ENCODE data around the gene COPS4.
"Not testable (repeated sequence)": the region's sequence is repeated elsewhere in the genome, so short reads cannot be mapped to it uniquely, and the experiment has no call there.

Gene COPS4

GRCh38 chr4:83034630-83035494 is at the start of gene COPS4:
Gene COPS4 (plus strand): TSS chr4:83035183. CDS start chr4:83035225, 42 bp downstream.
- peak; percentile 82 to 97 for DNase-seq

GRCh38 chr4:82987519-82987918 is 47.5 kb upstream of the COPS4 start:
- DNase-seq: not testable (repeated sequence)

- DNase-seq: no peak
Measured at GRCh38 chr4:82988323-82988832, 46.6 kb upstream of the COPS4 start.

- DNase-seq: no peak
Measured at GRCh38 chr4:82989575-82990429, 45.2 kb upstream of the COPS4 start.

GRCh38 chr4:82994834-82995233 is 40.1 kb upstream of the COPS4 start:
- no peak for DNase-seq

GRCh38 chr4:82998898-82999297 is 36.1 kb upstream of the COPS4 start:
- no peak for DNase-seq

- no peak for DNase-seq
Measured at GRCh38 chr4:83002329-83002728, 32.7 kb upstream of the COPS4 start.

- DNase-seq: not testable (repeated sequence)
Measured at GRCh38 chr4:83003044-83003791, 31.8 kb upstream of the COPS4 start.

- DNase-seq: no peak
Measured at GRCh38 chr4:83009529-83009928, 25.5 kb upstream of the COPS4 start.

- peak in 1 of 2 experiments; percentile 21 for DNase-seq
Measured at GRCh38 chr4:83010111-83010521, 24.9 kb upstream of the COPS4 start.

GRCh38 chr4:83010522-83011318 is 24.3 kb upstream of the COPS4 start, which contains the start of gene LIN54:
Gene LIN54 (minus strand): TSS chr4:83010823. CDS start chr4:82984844, 25,979 bp downstream.
- DNase-seq: peak in 1 of 2 experiments; percentile 21

GRCh38 chr4:83011689-83012199 is 23.2 kb upstream of the COPS4 start:
- DNase-seq: peak in 1 of 2 experiments; percentile 14

- peak in 1 of 2 experiments; percentile 9 for DNase-seq
Measured at GRCh38 chr4:83012200-83012686, 22.7 kb upstream of the COPS4 start.

GRCh38 chr4:83012687-83013419 is 22.1 kb upstream of the COPS4 start:
- peak; percentile 86 to 92 for DNase-seq

- peak in 1 of 2 experiments; percentile 5 for DNase-seq
Measured at GRCh38 chr4:83013420-83013867, 21.5 kb upstream of the COPS4 start.

- DNase-seq: no peak
Measured at GRCh38 chr4:83013902-83014301, 21.1 kb upstream of the COPS4 start.

GRCh38 chr4:83019794-83020494 is 15.0 kb upstream of the COPS4 start:
- no peak for DNase-seq

- no peak for DNase-seq
Measured at GRCh38 chr4:83022724-83023450, 12.1 kb upstream of the COPS4 start.

GRCh38 chr4:83023599-83023998 is 11.4 kb upstream of the COPS4 start:
- DNase-seq: not testable (repeated sequence)

Measured in NCI-H524 (cell line).